Omental fat pad (tissue), 4 donors: ENCODE measurements around the gene C19orf25. TPM values are rescaled to one million over a fixed set of nuclear protein-coding genes. Genes with fewer than 3 reads are reported as not detected.

Experiments used
- ATAC-seq: fragments of 150-250 bp; one replicate; pipeline ENCODE4 v1.9.1; 2016; ENCODE audit warnings: mild to moderate bottlenecking, moderate library complexity; ENCODE audit not compliant: low FRiP score
- DNase-seq: peaks from one replicate; pipeline ENCODE4 v3.0.0-alpha.2; 2019; ENCODE audit warnings: low spot score
- total RNA-seq, 4 donors: library from RNA; depleted of rRNA; stranded (reverse); fragments of >200 nt; gene quantifications; one replicate each; pipeline ENCODE4 v1.1.0, GENCODE V29; 2016
- TF ChIP-seq, protein P1 (sequence below), 3 donors: fragments of 450-650 bp; IDR thresholded peaks; one replicate each; pipeline ENCODE4 v1.5.1; 2016 to 2017; ENCODE audit warnings: antibody characterized with exemption in 3 of 3, mild to moderate bottlenecking in 3 of 3, moderate library complexity in 2 of 3

The C19orf25 gene
- total RNA-seq, 4 donors from 2014 or later = 17.6 to 26.2 (median 20.6) TPM

DNA sequence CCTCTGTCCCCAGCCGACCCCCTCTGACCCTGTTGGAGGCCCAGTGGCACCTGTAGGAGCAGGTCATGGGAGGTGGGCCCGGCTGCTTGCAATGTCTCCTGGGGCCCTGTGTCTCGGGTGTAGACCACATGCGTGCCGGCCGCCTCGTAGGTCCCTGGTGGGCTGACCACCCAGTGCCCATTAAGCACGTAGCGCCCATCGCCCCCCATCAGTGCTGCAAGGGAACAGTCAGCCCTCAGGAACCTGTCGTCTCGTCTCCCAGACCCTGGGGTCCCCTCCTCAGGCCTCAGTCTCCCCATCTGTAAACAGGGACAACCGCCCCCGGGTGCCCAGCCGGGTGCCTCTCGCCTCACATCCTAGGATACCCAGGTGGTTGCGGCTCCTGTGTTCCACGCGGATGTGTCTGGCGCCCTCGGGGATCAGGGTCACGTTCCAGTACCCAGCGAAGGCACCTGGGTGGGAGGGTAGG, 28.2 kb upstream of the C19orf25 start:
- ATAC-seq (no peak), DNase-seq (no peak)
- TF ChIP-seq, protein P1, sequence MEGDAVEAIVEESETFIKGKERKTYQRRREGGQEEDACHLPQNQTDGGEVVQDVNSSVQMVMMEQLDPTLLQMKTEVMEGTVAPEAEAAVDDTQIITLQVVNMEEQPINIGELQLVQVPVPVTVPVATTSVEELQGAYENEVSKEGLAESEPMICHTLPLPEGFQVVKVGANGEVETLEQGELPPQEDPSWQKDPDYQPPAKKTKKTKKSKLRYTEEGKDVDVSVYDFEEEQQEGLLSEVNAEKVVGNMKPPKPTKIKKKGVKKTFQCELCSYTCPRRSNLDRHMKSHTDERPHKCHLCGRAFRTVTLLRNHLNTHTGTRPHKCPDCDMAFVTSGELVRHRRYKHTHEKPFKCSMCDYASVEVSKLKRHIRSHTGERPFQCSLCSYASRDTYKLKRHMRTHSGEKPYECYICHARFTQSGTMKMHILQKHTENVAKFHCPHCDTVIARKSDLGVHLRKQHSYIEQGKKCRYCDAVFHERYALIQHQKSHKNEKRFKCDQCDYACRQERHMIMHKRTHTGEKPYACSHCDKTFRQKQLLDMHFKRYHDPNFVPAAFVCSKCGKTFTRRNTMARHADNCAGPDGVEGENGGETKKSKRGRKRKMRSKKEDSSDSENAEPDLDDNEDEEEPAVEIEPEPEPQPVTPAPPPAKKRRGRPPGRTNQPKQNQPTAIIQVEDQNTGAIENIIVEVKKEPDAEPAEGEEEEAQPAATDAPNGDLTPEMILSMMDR (IDR thresholded peaks at IDR 0.05) = no peak

DNA sequence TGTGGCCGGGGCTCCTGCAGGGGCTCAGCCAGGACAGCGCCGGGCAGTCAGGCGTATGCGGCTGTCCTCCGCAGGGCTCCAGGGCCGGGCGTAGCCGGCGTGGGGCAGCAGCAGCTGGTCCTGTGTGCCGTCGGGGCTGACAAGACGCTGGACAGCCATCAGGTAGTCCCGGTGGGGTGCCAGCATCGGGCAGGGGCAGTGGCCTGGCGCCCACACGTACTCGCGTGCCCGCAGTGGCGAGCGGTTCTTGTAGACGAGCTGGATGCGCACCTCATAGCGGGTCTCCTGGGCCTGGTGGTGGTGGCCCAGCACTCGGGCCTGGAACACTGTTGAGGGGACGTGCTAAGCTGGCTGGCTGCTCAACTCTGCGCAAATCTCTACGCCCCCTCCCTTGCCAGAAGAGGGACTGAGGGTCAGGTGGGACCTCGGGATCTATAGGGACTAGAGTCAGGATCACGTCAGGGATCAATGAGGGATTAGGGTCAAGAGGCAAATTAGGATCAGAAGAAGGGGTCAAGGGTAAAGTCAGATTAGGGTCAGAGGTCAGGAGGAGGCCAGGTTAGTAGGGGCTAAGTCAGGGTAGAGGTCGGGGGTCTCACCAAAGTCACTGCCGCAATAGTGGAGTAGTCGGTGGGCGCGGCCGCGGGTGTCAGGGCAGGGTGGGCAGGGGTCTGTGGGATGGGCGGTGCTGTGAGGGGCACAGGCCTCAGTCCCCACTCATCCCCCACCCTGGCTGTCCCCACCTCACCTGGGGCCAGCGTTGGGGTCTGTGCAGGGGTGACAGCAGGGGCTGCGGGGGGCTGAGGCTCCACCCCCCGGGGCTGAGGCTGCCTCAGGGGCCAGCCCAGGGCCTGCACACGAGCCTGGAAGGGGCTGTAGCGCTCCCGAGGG, 27.2 kb upstream of the C19orf25 start:
- DNase-seq (no peak), ATAC-seq (no peak)
- TF ChIP-seq, protein P1 (IDR thresholded peaks at IDR 0.05) = no peak

DNA sequence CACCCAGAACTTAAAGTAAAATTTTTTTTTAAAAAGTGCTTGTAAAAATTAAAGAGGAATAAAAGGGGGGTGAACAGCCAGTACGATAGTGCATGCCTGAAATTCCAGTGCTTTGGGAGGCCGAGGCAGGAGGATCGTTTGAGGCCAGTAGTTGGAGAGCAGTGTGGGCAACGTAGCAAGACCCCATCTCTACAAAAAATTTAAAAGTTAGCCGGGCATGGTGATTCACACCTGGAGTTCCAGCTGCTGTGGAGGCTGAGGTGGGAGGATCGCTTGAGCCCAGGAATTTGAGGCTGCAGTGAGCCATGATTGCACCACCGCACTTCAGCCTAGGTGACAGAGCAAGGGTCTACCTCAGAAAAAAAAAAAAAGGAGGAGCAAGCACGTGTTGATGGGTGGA, 26.0 kb upstream of the C19orf25 start:
- ATAC-seq (no peak), DNase-seq (no peak)
- TF ChIP-seq, protein P1 (IDR thresholded peaks at IDR 0.05) = no peak

DNA sequence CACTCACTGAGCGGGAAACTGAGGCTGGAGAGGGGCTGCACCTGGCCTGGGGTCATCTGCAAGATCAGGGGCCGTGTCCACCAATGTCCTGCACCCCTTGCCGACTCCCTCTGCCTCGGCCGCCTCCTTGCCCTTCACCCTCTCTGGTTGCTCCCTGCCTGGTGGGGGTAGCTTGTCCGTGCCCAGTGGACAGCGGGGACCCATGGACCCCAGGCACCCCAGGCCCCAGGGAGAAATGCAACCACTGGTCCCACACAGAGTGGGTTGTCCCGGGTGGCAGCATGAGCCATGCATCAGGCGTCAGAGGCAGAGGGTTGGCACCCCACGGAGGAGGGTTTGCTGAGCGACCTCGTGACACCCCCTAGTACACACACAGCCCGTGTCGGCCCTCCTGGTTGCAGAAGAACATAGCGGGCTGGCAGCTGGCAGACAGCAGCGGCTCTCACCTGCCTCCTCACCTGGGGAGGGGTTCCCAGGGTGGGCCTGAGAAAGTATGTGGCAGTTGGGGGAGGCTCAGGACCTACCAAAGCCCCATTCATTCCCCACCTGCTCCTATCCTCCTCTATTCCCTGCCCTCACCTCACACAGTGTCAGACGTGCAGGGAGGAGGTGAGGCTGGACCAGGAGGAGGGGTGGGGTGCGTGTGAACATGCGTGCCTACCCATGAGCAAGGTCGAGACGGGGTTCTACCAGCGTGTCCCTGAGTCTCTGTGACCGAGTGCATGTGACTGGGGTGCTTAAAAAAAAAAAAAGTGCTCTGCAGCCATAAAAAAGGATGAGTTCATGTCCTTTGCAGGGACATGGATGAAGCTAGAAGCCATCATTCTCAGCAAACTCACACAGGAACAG, 25.1 kb upstream of the C19orf25 start:
- no peak for DNase-seq
- ATAC-seq = no peak
- TF ChIP-seq, protein P1 (IDR thresholded peaks at IDR 0.05) = no peak

DNA sequence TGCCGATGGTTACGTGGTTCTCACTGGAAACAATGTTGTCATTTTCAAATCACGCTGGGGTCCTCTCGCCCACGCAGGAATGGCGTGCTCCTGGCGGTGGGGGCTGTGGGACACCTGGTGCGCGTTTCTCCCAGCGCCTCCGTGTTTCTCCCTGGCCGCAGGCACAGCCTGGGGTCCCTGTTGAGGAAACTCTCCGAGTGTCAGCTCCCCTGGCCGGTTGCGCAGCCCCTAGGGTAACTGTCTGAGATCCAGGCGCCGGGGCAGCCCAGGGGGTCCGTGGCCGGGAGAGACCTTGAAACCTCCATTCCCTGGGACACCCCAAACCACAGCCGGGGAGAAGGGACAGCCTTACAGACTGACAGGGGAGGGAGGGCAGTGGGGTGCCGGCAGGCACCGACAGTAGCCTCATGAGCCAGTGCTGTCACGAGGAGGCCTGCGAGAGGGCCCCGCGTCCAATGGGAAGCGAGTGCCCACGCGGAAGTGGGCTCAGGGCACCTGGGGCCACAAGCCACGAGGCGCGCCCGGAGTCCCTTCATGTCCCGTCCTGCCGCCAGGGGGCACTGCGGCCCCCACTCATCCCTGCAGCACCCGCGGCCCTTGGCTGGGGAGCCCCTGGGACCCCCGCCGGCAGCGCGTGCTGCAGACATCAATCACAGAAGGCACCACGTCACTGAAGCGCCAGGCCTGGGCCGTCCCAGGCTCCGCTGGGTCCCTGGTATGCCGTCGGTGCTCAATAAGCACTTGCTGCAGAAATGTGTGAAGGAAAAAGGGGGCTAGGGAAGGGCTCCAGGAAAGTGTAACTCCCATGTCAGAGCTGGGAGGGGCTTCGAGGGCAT, 24.3 kb upstream of the C19orf25 start:
- DNase-seq (no peak), ATAC-seq (no peak)
- TF ChIP-seq, protein P1 (IDR thresholded peaks at IDR 0.05) = peak in 1 of 3 donors; percentile 34

DNA sequence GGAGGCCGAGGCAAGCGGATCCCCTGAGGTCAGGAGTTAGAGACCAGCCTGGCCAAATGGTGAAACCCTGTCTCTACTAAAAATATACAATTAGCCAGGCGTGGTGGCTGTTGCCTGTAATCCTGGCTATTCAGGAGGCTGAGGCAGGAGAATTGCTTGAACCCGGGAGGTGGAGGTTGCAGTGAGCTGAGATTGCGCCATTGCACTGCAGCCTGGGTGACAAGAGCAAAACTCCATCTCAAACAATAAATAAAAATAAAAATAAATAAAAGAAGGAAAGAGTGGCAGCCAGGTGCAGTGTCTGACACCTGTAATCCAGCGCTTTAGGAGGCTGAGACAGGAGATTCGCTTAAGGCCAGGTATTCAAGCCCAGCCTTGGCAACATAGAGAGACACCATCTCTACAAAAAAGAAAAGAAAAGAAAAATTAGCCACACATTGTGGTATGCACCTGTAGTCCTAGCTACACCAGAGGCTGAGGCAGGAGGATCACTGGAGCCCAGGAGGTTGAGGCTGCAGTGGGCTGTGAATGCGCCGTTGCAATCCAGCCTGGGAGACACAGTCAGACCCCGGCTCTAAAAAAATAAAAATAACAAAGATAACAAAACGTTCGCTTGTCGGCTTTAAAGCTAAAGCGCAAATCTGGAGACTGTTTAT, 23.5 kb upstream of the C19orf25 start:
- DNase-seq (no peak), ATAC-seq (no peak)
- TF ChIP-seq, protein P1 (IDR thresholded peaks at IDR 0.05) = no peak
